Transverse colon (tissue), 3 donors: ENCODE measurements around the gene RAB6B.

ENCODE experiments used
- CTCF ChIP-seq, 5 experiments: fragments of 200-600 bp in 3 of 5; fragments of 450-650 bp in 2 of 5; sonication (generic) in 3 of 5; IDR thresholded peaks; 1 replicate in 2 of 5; 2 replicates in 3 of 5; pipeline ENCODE4 v1.5.1; 2016 to 2017; ENCODE audit warnings: antibody characterized with exemption in 5 of 5, inconsistent platforms in 3 of 5, mild to moderate bottlenecking in 2 of 5, moderate library complexity in 1 of 5
- POLR2A ChIP-seq: fragments of 450-650 bp; IDR thresholded peaks from one replicate; pipeline ENCODE4 v1.6.1; 2016; ENCODE audit warnings: antibody characterized with exemption, mild to moderate bottlenecking, moderate library complexity

GRCh38 chr3:133901847-133902246 is 6.2 kb upstream of the RAB6B start:
- no peak for TF ChIP-seq CTCF (IDR thresholded peaks at IDR 0.05)
- TF ChIP-seq POLR2A, result no peak
